Smooth muscle cell (in vitro differentiated cells): ENCODE results near the gene CNKSR2. TPM values are rescaled to one million over a fixed set of nuclear protein-coding genes. Genes with fewer than 3 reads are reported as not detected.

Experiments used
- DNase-seq: peaks from one replicate; lab custom pipeline; 2025; ENCODE audit not compliant: unreplicated experiment; lab: John Stamatoyannopoulos, UW
- H2AFZ ChIP-seq: fragments of 200-600 bp; sonication (generic); 2 replicates; pipeline ENCODE4 v1.6.0; 2016; ENCODE audit warnings: antibody characterized with exemption, low read depth, mild to moderate bottlenecking
- H3F3A ChIP-seq: fragments of 200-600 bp; sonication (generic); 2 replicates; pipeline ENCODE4 v1.6.0; 2017; ENCODE audit warnings: antibody characterized with exemption, low read depth
- H3K27ac ChIP-seq: fragments of 200-600 bp; sonication (generic); 2 replicates; pipeline ENCODE4 v1.5.1; 2016; ENCODE audit warnings: low read depth, mild to moderate bottlenecking
- H3K27me3 ChIP-seq: fragments of 200-600 bp; sonication (generic); 2 replicates; pipeline ENCODE4 v1.6.1; 2016; ENCODE audit warnings: low read depth, mild to moderate bottlenecking
- H3K36me3 ChIP-seq: fragments of 200-600 bp; sonication (generic); 2 replicates; pipeline ENCODE4 v1.5.1; 2016; ENCODE audit warnings: low read depth
- H3K4me1 ChIP-seq: fragments of 200-600 bp; sonication (generic); 2 replicates; pipeline ENCODE4 v1.5.1; 2016; ENCODE audit warnings: low read depth
- H3K4me2 ChIP-seq: fragments of 200-600 bp; sonication (generic); 2 replicates; pipeline ENCODE4 v1.6.0; 2016; ENCODE audit warnings: mild to moderate bottlenecking
- H3K4me3 ChIP-seq: fragments of 200-600 bp; sonication (generic); 2 replicates; pipeline ENCODE4 v1.5.1; 2016; ENCODE audit warnings: mild to moderate bottlenecking
- H3K79me2 ChIP-seq: fragments of 200-600 bp; sonication (generic); 2 replicates; pipeline ENCODE4 v1.6.0; 2016; ENCODE audit warnings: low read depth, mild to moderate bottlenecking
- H3K9ac ChIP-seq: fragments of 200-600 bp; sonication (generic); 2 replicates; pipeline ENCODE4 v1.6.0; 2016; ENCODE audit warnings: low read depth
- H3K9me3 ChIP-seq: fragments of 200-600 bp; sonication (generic); replicated peaks from 2 replicates; pipeline ENCODE4 v1.5.1; 2016; ENCODE audit warnings: low read depth
- H4K20me1 ChIP-seq: fragments of 200-600 bp; sonication (generic); 2 replicates; pipeline ENCODE4 v1.6.0; 2016; ENCODE audit warnings: low read depth
- CTCF ChIP-seq: fragments of 200-600 bp; sonication (generic); IDR thresholded peaks from 2 replicates; pipeline ENCODE4 v1.5.1; 2017; ENCODE audit warnings: borderline replicate concordance, mild to moderate bottlenecking, antibody characterized with exemption; ENCODE audit not compliant: insufficient read depth, poor library complexity, severe bottlenecking
- WGBS: methylation state at CpG from one replicate; pipeline ENCODE4 v1.1.7; 2016; ENCODE audit warnings: low lambda C conversion rate; 5-methylcytosine and 5-hydroxymethylcytosine counted together
- polyA plus RNA-seq: library from polyadenylated mRNA; unstranded; fragments of >200 nt; fragmentation: Nextera tagmentation; extraction: Ambion mirVana; gene quantifications from 2 replicates; pipeline ENCODE4 v1.2.1, GENCODE V29; 2016
- total RNA-seq: library from RNA; depleted of rRNA; stranded (reverse); fragments of >200 nt; gene quantifications from 2 replicates; pipeline ENCODE4 v1.2.3, GENCODE V29; 2014

CNKSR2 gene
- total and polyA plus RNA-seq, 2 experiments from 2014 or later = 1.1 TPM; not detected in 1

GRCh38 chrX:21657318-21658151 is 283.3 kb downstream of the CNKSR2 start:
- no peak overlapping the region for H3K4me3 ChIP-seq
- H3F3A ChIP-seq = no peaks in the 10 kb centered on the region
- H2AFZ ChIP-seq = no peak overlapping the region
- H3K79me2 ChIP-seq = no peaks in the 10 kb centered on the region
- H3K4me2 ChIP-seq = no peak overlapping the region
- H3K27ac ChIP-seq = no peak overlapping the region
- no peaks in the 10 kb centered on the region for H3K9me3 ChIP-seq
- no peaks in the 10 kb centered on the region for H3K27me3 ChIP-seq
- no peaks in the 10 kb centered on the region for H4K20me1 ChIP-seq
- DNase-seq = no peak
- TF ChIP-seq CTCF = no peak
- H3K36me3 ChIP-seq = no peaks in the 10 kb centered on the region
- no peak overlapping the region for H3K9ac ChIP-seq
- 94% methylated on average over 51 of the region's 57 CpGs for WGBS
- H3K4me1 ChIP-seq = no peaks in the 10 kb centered on the region

- no peak within 1 kb of the TSS for H3K4me2 ChIP-seq
Measured at GRCh38 chrX:21658152-21658737, 284.0 kb downstream of the CNKSR2 start, which contains the start of gene KLHL34. Gene KLHL34, minus strand, starts transcription at chrX:21658330. Its CDS starts 542 bp downstream, at chrX:21657788.

GRCh38 chrX:21658746-21659145 is 284.5 kb downstream of the CNKSR2 start:
- Histone ChIP-seq H3F3A (no peaks in the 10 kb centered on the region), H3K36me3 (no peaks in the 10 kb centered on the region), H2AFZ (no peak overlapping the region), H3K27me3 (no peaks in the 10 kb centered on the region), H3K27ac (no peak overlapping the region), H3K4me2 (no peak overlapping the region), H3K4me3 (no peak overlapping the region), H3K9ac (no peak overlapping the region), H3K79me2 (no peaks in the 10 kb centered on the region), H3K9me3 (no peaks in the 10 kb centered on the region), H4K20me1 (no peaks in the 10 kb centered on the region), H3K4me1 (no peaks in the 10 kb centered on the region)
- WGBS = 89% methylated on average over 22 of the region's 23 CpGs
- no peak for TF ChIP-seq CTCF
- DNase-seq = no peak

More at GRCh38 chrX:21658152-21658737, 284.0 kb downstream of the CNKSR2 start, which contains the start of gene KLHL34:
- Histone ChIP-seq H3K9me3 (no peaks in the 10 kb centered on the region), H4K20me1 (no peaks in the 10 kb centered on the region), H2AFZ (no peak within 1 kb of the TSS), H3K4me3 (no peak within 1 kb of the TSS), H3K36me3 (no peaks in the 10 kb centered on the region), H3K27ac (no peak within 1 kb of the TSS), H3K79me2 (no peaks in the 10 kb centered on the region), H3K4me1 (no peaks in the 10 kb centered on the region), H3K9ac (no peak within 1 kb of the TSS), H3F3A (no peaks in the 10 kb centered on the region), H3K27me3 (no peaks in the 10 kb centered on the region)
- TF ChIP-seq CTCF = no peak
- 98% methylated on average over 40 of the region's 60 CpGs for WGBS
- DNase-seq = no peak

- Histone ChIP-seq H3K4me2 (no peak overlapping the region), H2AFZ (no peak overlapping the region)
- WGBS = 73% methylated on average over 3 of the region's 3 CpGs
Measured at GRCh38 chrX:21659320-21659719, 285.1 kb downstream of the CNKSR2 start.

More at GRCh38 chrX:21659320-21659719, 285.1 kb downstream of the CNKSR2 start:
- H4K20me1 ChIP-seq = no peaks in the 10 kb centered on the region
- no peaks in the 10 kb centered on the region for H3K9me3 ChIP-seq
- no peaks in the 10 kb centered on the region for H3K36me3 ChIP-seq
- H3K4me1 ChIP-seq = no peaks in the 10 kb centered on the region
- H3K9ac ChIP-seq = no peak overlapping the region
- DNase-seq = no peak
- TF ChIP-seq CTCF = no peak
- no peaks in the 10 kb centered on the region for H3K27me3 ChIP-seq
- H3K27ac ChIP-seq = no peak overlapping the region
- H3F3A ChIP-seq = no peaks in the 10 kb centered on the region
- no peaks in the 10 kb centered on the region for H3K79me2 ChIP-seq
- no peak overlapping the region for H3K4me3 ChIP-seq
